GM23338 (cell line): Measurements from ENCODE around the gene SESN1. TPM values are rescaled to one million over a fixed set of nuclear protein-coding genes. Genes with fewer than 3 reads are reported as not detected.

Experiments used
- ATAC-seq: fragments of 200-7000 bp; cut with Tn5 transposase; 3 replicates; pipeline ENCODE4 v1.9.1; 2020
- DNase-seq: peaks from one replicate; pipeline ENCODE4 v3.0.0-alpha.2; 2015; ENCODE audit warnings: low spot score
- H2AFZ ChIP-seq: fragments of 200-600 bp; sonication (generic); 2 replicates; pipeline ENCODE4 v1.8.0; 2016; ENCODE audit warnings: antibody characterized with exemption, mild to moderate bottlenecking, moderate library complexity
- H3F3A ChIP-seq: fragments of 200-600 bp; sonication (generic); replicated peaks from 2 replicates; pipeline ENCODE4 v1.8.0; 2017; ENCODE audit warnings: antibody characterized with exemption, mixed run types, low read depth
- H3K27ac ChIP-seq: fragments of 200-600 bp; sonication (generic); 2 replicates; pipeline ENCODE4 v1.6.1; 2016; ENCODE audit warnings: low read depth
- H3K27me3 ChIP-seq: fragments of 200-600 bp; sonication (generic); 2 replicates; pipeline ENCODE4 v1.8.0; 2016; ENCODE audit warnings: mild to moderate bottlenecking, mixed run types, moderate library complexity; ENCODE audit not compliant: insufficient read depth
- H3K36me3 ChIP-seq: fragments of 200-600 bp; sonication (generic); 2 replicates; pipeline ENCODE4 v1.8.0; 2016; ENCODE audit warnings: mild to moderate bottlenecking; ENCODE audit not compliant: insufficient read depth
- H3K4me1 ChIP-seq: fragments of 200-600 bp; sonication (generic); 2 replicates; pipeline ENCODE4 v1.8.0; 2016; ENCODE audit warnings: mild to moderate bottlenecking, moderate library complexity; ENCODE audit not compliant: insufficient read depth
- H3K4me2 ChIP-seq: fragments of 200-600 bp; sonication (generic); 2 replicates; pipeline ENCODE4 v1.7.1; 2017; ENCODE audit warnings: mixed run types
- H3K4me3 ChIP-seq: fragments of 200-600 bp; sonication (generic); 2 replicates; pipeline ENCODE4 v1.6.1; 2016; ENCODE audit warnings: mixed run types
- H3K79me2 ChIP-seq: fragments of 200-600 bp; sonication (generic); replicated peaks from 2 replicates; pipeline ENCODE4 v1.8.0; 2017; ENCODE audit warnings: mild to moderate bottlenecking; ENCODE audit not compliant: insufficient read depth
- H3K9me2 ChIP-seq: fragments of 200-600 bp; sonication (generic); 2 replicates; pipeline ENCODE4 v1.8.0; 2017; ENCODE audit not compliant: insufficient read depth
- H4K20me1 ChIP-seq: fragments of 200-600 bp; sonication (generic); replicated peaks from 2 replicates; pipeline ENCODE4 v1.8.0; 2017; ENCODE audit warnings: mild to moderate bottlenecking; ENCODE audit not compliant: insufficient read depth
- H3K27ac Mint-ChIP-seq: 2 replicates; pipeline ENCODE4 v1.8.0; 2020; ENCODE audit warnings: inconsistent platforms, mild to moderate bottlenecking, moderate library complexity, mixed read lengths
- H3K27me3 Mint-ChIP-seq: 3 replicates; pipeline ENCODE4 v1.8.0; 2022; ENCODE audit warnings: low read depth, mild to moderate bottlenecking, moderate library complexity, mixed read lengths, inconsistent platforms; ENCODE audit not compliant: insufficient read depth, poor library complexity
- H3K36me3 Mint-ChIP-seq: 3 replicates; pipeline ENCODE4 v1.8.0; 2021; ENCODE audit warnings: low read depth, mild to moderate bottlenecking, inconsistent platforms, moderate library complexity, mixed read lengths
- H3K4me1 Mint-ChIP-seq: 3 replicates; pipeline ENCODE4 v1.8.0; 2020; ENCODE audit warnings: mild to moderate bottlenecking, inconsistent platforms, mixed read lengths
- H3K4me3 Mint-ChIP-seq: 3 replicates; pipeline ENCODE4 v1.8.0; 2021; ENCODE audit warnings: moderate library complexity, mild to moderate bottlenecking, inconsistent platforms, mixed read lengths
- H3K9me3 Mint-ChIP-seq: 3 replicates; pipeline ENCODE4 v1.8.0; 2020; ENCODE audit warnings: moderate library complexity, mild to moderate bottlenecking, inconsistent platforms, mixed read lengths
- CTCF ChIP-seq, 2 experiments: fragments of 200-600 bp in 1 of 2; sonication (generic) in 1 of 2; conservative IDR thresholded peaks; 2 replicates each; pipeline versions ENCODE4 v1.5.1 to v1.6.1; 2016 to 2017; ENCODE audit warnings: antibody characterized with exemption in 2 of 2, low read depth in 2 of 2, mild to moderate bottlenecking in 2 of 2, moderate library complexity in 1 of 2
- EZH2phosphoT487 ChIP-seq: fragments of 200-600 bp; sonication (generic); IDR thresholded peaks from one replicate; pipeline ENCODE4 v1.8.1; 2018; ENCODE audit warnings: antibody characterized with exemption; ENCODE audit not compliant: unreplicated experiment
- ZNF462 ChIP-seq: fragments of 250-450 bp; sonication (Bioruptor Pico); IDR thresholded peaks from 2 replicates; pipeline ENCODE4 v1.5.0; 2020; ENCODE audit warnings: mild to moderate bottlenecking, moderate library complexity
- polyA plus RNA-seq: library from polyadenylated mRNA; unstranded; fragments of >200 nt; fragmentation: Nextera tagmentation; extraction: Ambion mirVana; gene quantifications from 2 replicates; pipeline ENCODE4 v1.2.1, GENCODE V29; 2016
- total RNA-seq: library from RNA; depleted of rRNA; stranded (reverse); fragments of >200 nt; shearing (Covaris generic); gene quantifications from 2 replicates; pipeline ENCODE4 v1.2.3, GENCODE V29; 2014

The SESN1 gene
- total and polyA plus RNA-seq, 2 experiments from 2014 or later = 26.2 to 36.4 TPM

DNA sequence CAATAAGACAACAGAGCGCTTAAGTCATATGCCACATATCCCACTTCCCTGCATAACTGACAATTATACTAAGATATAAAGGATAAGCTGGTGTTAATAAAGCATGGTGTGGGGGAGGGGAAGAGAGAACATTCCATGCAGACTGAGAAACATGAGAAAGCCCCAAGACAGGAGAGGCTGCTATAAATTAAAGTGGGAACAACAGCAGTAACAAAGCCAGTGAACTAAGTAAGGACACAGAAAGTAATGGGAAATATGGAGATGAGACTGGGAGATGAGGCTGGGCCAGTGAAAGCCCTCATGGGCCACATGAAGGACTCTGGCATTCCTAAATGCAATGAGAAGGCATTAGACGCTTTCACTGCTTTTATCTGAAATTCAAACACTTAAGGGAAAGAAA, 41.3 kb downstream of the SESN1 start:
- DNase-seq = peak; percentile 39
- Histone ChIP-seq H3K27me3 (no peaks in the 10 kb centered on the region), H3K36me3 (no peaks in the 10 kb centered on the region), H3K4me2 (0 out of 2 replicates have a peak overlapping the region, but pooled peaks have one; percentile 19), H3K4me1 (peaks cover 10% of the 10 kb centered on the region; the same call in 1 of the 2 replicates), H3K27ac (no peak overlapping the region), H3K79me2 (no peaks in the 10 kb centered on the region), H4K20me1 (no peaks in the 10 kb centered on the region), H3K9me2 (no peaks in the 10 kb centered on the region), H3F3A (no peaks in the 10 kb centered on the region), H2AFZ (no peak overlapping the region), H3K4me3 (no peak overlapping the region)
- Mint-ChIP-seq H3K4me1 (peaks cover 15% of the 10 kb centered on the region), H3K27me3 (no peaks in the 10 kb centered on the region), H3K36me3 (peaks cover 7% of the 10 kb centered on the region; the same call in 2 of the 3 replicates), H3K9me3 (0 out of 3 replicates have a peak, but pooled peaks cover under 1% of the 10 kb centered on the region), H3K27ac (peak overlapping the region; percentile 74), H3K4me3 (no peak overlapping the region; the same call in 2 of the 3 replicates)
- TF ChIP-seq CTCF (conservative IDR thresholded peaks at IDR 0.05; ENCODE audit: low read depth in 2 of 2) (no peak), EZH2phosphoT487 (no peak), ZNF462 (CRISPR knock-in tag) (no peak)
- ATAC-seq = peak; percentile 29; the same call in 2 of the 3 replicates
